Prostate gland (tissue), 2 donors: ENCODE measurements around the gene ERI3. TPM values are rescaled to one million over a fixed set of nuclear protein-coding genes. Genes with fewer than 3 reads are reported as not detected.
"Not testable (repeated sequence)": the region's sequence is repeated elsewhere in the genome, so short reads cannot be mapped to it uniquely, and the experiment has no call there.

Experiments
- DNase-seq: peaks from one replicate; pipeline ENCODE4 v3.0.0-alpha.2; 2019; ENCODE audit warnings: low spot score
- H3K27ac ChIP-seq, 2 donors: fragments of 200-600 bp; sonication (generic); 2 replicates each; pipeline ENCODE4 v1.5.1; 2017 to 2019
- H3K27me3 ChIP-seq: fragments of 200-600 bp; sonication (generic); replicated peaks from 2 replicates; pipeline ENCODE4 v1.5.1; 2019; ENCODE audit not compliant: insufficient read depth
- H3K36me3 ChIP-seq, 2 donors: fragments of 200-600 bp; sonication (generic); 1 replicate in 1 of 2; 2 replicates in 1 of 2; pipeline versions ENCODE4 v1.5.1 to v1.8.1; 2017 to 2019
- H3K4me1 ChIP-seq: fragments of 200-600 bp; sonication (generic); replicated peaks from 2 replicates; pipeline ENCODE4 v1.5.1; 2019
- H3K4me3 ChIP-seq, 2 donors: fragments of 200-600 bp; sonication (generic); 2 replicates each; pipeline ENCODE4 v1.5.1; 2017 to 2019
- H3K9me3 ChIP-seq: fragments of 200-600 bp; sonication (generic); 2 replicates; pipeline ENCODE4 v1.5.1; 2017
- CTCF ChIP-seq, 4 experiments: fragments of 200-600 bp in 2 of 4; fragments of 450-650 bp in 2 of 4; sonication (generic) in 2 of 4; IDR thresholded peaks; 1 replicate in 3 of 4; 2 replicates in 1 of 4; pipeline ENCODE4 v1.5.1; 2016 to 2019; ENCODE audit warnings: antibody characterized with exemption in 4 of 4, mild to moderate bottlenecking in 2 of 4, moderate library complexity in 2 of 4
- POLR2A ChIP-seq: fragments of 450-650 bp; IDR thresholded peaks from one replicate; pipeline ENCODE4 v1.6.1; 2016; ENCODE audit warnings: antibody characterized with exemption, mild to moderate bottlenecking
- POLR2AphosphoS5 ChIP-seq: sonication (generic); formaldehyde crosslinking; IDR thresholded peaks from one replicate; pipeline ENCODE4 v1.6.1; 2017; ENCODE audit warnings: antibody characterized with exemption
- WGBS: methylation state at CpG from one replicate; pipeline ENCODE4 v1.1.5; 2018; 5-methylcytosine and 5-hydroxymethylcytosine counted together
- intact Hi-C: fragments of 100-400 bp; cut with DNase I; formaldehyde crosslinking; loops from one replicate; pipeline ENCODE4 v1.14.2; 2022
- small RNA-seq, 2 donors: library from RNA; depleted of rRNA; stranded (forward); fragments of <200 nt; gene quantifications; one replicate each; pipeline ENCODE3, GENCODE V24; 2016
- total RNA-seq, 2 donors: library from RNA; depleted of rRNA; stranded (reverse); fragments of >200 nt; gene quantifications; one replicate each; pipeline ENCODE4 v1.1.0, GENCODE V29; 2016

Gene ERI3
- total RNA-seq, 2 donors from 2014 or later = 84.0 to 114 TPM

- no peaks in the 10 kb centered on the region for H3K9me3 ChIP-seq
- no peak overlapping the region for H3K4me3 ChIP-seq
- no peak overlapping the region for H3K27ac ChIP-seq
- TF ChIP-seq CTCF (IDR thresholded peaks at IDR 0.05) (no peak), POLR2AphosphoS5 (no peak), POLR2A (no peak)
- H3K4me1 ChIP-seq = no peaks in the 10 kb centered on the region
- no peak for DNase-seq
- no peaks in the 10 kb centered on the region for H3K27me3 ChIP-seq
- no peaks in the 10 kb centered on the region for H3K36me3 ChIP-seq
- intact Hi-C loops = no loop called here
These were observed 146.8 kb downstream of the ERI3 start for GRCh38 chr1:44208226-44208625.

- H3K36me3 ChIP-seq, H3K9me3 ChIP-seq, intact Hi-C loops, H3K27me3 ChIP-seq, DNase-seq, H3K27ac ChIP-seq, H3K4me1 ChIP-seq, H3K4me3 ChIP-seq: not testable (repeated sequence)
- 95% methylated on average over 5 of the region's 5 CpGs for WGBS
These were observed 148.5 kb downstream of the ERI3 start for GRCh38 chr1:44206545-44206944.

- WGBS = 95% methylated on average over 8 of the region's 8 CpGs
- Histone ChIP-seq H3K36me3 (no peaks in the 10 kb centered on the region), H3K4me1 (no peaks in the 10 kb centered on the region), H3K27ac (no peak overlapping the region), H3K9me3 (no peaks in the 10 kb centered on the region), H3K27me3 (no peaks in the 10 kb centered on the region), H3K4me3 (no peak overlapping the region)
- no peak for DNase-seq
- TF ChIP-seq POLR2A (no peak), CTCF (IDR thresholded peaks at IDR 0.05) (no peak), POLR2AphosphoS5 (no peak)
- intact Hi-C loops = no loop called here
These were observed 154.7 kb downstream of the ERI3 start for GRCh38 chr1:44200336-44200735.

GRCh38 chr1:44174630-44175029 is 180.4 kb downstream of the ERI3 start:
- intact Hi-C loops = no loop called here
- 82% methylated on average over 1 of the region's 1 CpG for WGBS

More at GRCh38 chr1:44174630-44175029, 180.4 kb downstream of the ERI3 start:
- Histone ChIP-seq H3K9me3 (no peaks in the 10 kb centered on the region), H3K4me1 (no peaks in the 10 kb centered on the region), H3K4me3 (no peak overlapping the region), H3K27me3 (no peaks in the 10 kb centered on the region), H3K27ac (no peak overlapping the region), H3K36me3 (no peaks in the 10 kb centered on the region)
- no peak for DNase-seq
- TF ChIP-seq POLR2AphosphoS5 (no peak), POLR2A (no peak), CTCF (IDR thresholded peaks at IDR 0.05) (no peak)

Small RNA genes lying within 50 kb of the gene (small RNA-seq; reads per million reads assigned to genes)
- gene AL035417.1 = 0 reads per million in 2 donors
- gene RNU6-369P = 0 reads per million in 2 donors

Other genes with a start within 250 kb of the ERI3 start
- under 1 TPM in 1 of 2 donors, not detected in 1; 0.80 TPM for gene KLF17, start 236.4 kb downstream of the ERI3 start, total RNA-seq
- gene KLF18, start 213.6 kb downstream of the ERI3 start, total RNA-seq = under 1 TPM in 1 of 2 donors, not detected in 1; 0.34 TPM
- gene DMAP1, start 141.8 kb downstream of the ERI3 start, total RNA-seq = 10 to 100 TPM; 50.6 to 84.0 TPM
- 100 to 1,000 TPM; 116 to 147 TPM for gene RNF220, start 50.0 kb upstream of the ERI3 start, total RNA-seq